ENCODE data around the gene FAR2. TPM values are rescaled to one million over a fixed set of nuclear protein-coding genes. Genes with fewer than 3 reads are reported as not detected.
"Not testable (repeated sequence)": the region's sequence is repeated elsewhere in the genome, so short reads cannot be mapped to it uniquely, and the experiment has no call there.

Gene FAR2
- total RNA-seq, 2 experiments from 2014 or later, result 14.5 to 16.9 TPM

GRCh38 chr12:29270446-29270845 is 121.4 kb downstream of the FAR2 start:
- no peak for DNase-seq
- POLR2A ChIA-PET, result no interaction called here
- H3K9me3 Mint-ChIP-seq, result no peaks in the 10 kb centered on the region
- H3K27ac Mint-ChIP-seq, result no peak overlapping the region
- H3K4me3 Mint-ChIP-seq, result no peak overlapping the region
- peaks cover 4% of the 10 kb centered on the region for H3K36me3 Mint-ChIP-seq
- ATAC-seq (ENCODE audit: low read depth), result no peak
- H3K4me1 Mint-ChIP-seq, result no peaks in the 10 kb centered on the region
- peaks cover 2% of the 10 kb centered on the region for H3K27me3 Mint-ChIP-seq

- Mint-ChIP-seq H3K27me3 (no peaks in the 10 kb centered on the region), H3K27ac (no peak overlapping the region), H3K4me1 (no peaks in the 10 kb centered on the region), H3K36me3 (peaks cover 4% of the 10 kb centered on the region), H3K9me3 (no peaks in the 10 kb centered on the region), H3K4me3 (no peak overlapping the region)
- no peak for ATAC-seq (ENCODE audit: low read depth)
- no peak for DNase-seq
- POLR2A ChIA-PET, result no interaction called here
Observed at GRCh38 chr12:29273178-29273843, 124.2 kb downstream of the FAR2 start.

GRCh38 chr12:29275834-29276233 is 126.8 kb downstream of the FAR2 start:
- ATAC-seq (ENCODE audit: low read depth) (no peak), DNase-seq (no peak)
- peaks cover 4% of the 10 kb centered on the region for H3K36me3 Mint-ChIP-seq
- no peaks in the 10 kb centered on the region for H3K4me1 Mint-ChIP-seq
- H3K27me3 Mint-ChIP-seq, result no peaks in the 10 kb centered on the region
- H3K27ac Mint-ChIP-seq, result no peak overlapping the region
- POLR2A ChIA-PET, result no interaction called here
- no peaks in the 10 kb centered on the region for H3K9me3 Mint-ChIP-seq
- no peak overlapping the region for H3K4me3 Mint-ChIP-seq

- DNase-seq (no peak), ATAC-seq (ENCODE audit: low read depth) (no peak)
- H3K9me3 Mint-ChIP-seq, result no peaks in the 10 kb centered on the region
- peaks cover 5% of the 10 kb centered on the region for H3K36me3 Mint-ChIP-seq
- no peaks in the 10 kb centered on the region for H3K4me1 Mint-ChIP-seq
- H3K27me3 Mint-ChIP-seq, result no peaks in the 10 kb centered on the region
- POLR2A ChIA-PET, result no interaction called here
- no peak overlapping the region for H3K4me3 Mint-ChIP-seq
- H3K27ac Mint-ChIP-seq, result no peak overlapping the region
Observed at GRCh38 chr12:29277231-29277630, 128.2 kb downstream of the FAR2 start.

- Mint-ChIP-seq H3K4me3 (no peak overlapping the region), H3K9me3 (no peaks in the 10 kb centered on the region), H3K27ac (no peak overlapping the region), H3K4me1 (no peaks in the 10 kb centered on the region), H3K27me3 (no peaks in the 10 kb centered on the region), H3K36me3 (peaks cover 5% of the 10 kb centered on the region)
- POLR2A ChIA-PET, result interaction anchor here (0.7 kb wide), 1 partner anchor 22 kb away, joined by 3 read pairs; no protein-coding TSS in a partner anchor
- ATAC-seq (ENCODE audit: low read depth) (no peak), DNase-seq (no peak)
Observed at GRCh38 chr12:29278673-29279420, 129.8 kb downstream of the FAR2 start.

- no peaks in the 10 kb centered on the region for H3K27me3 Mint-ChIP-seq
- POLR2A ChIA-PET, result no interaction called here
- no peaks in the 10 kb centered on the region for H3K9me3 Mint-ChIP-seq
- DNase-seq, result no peak
- H3K4me1 Mint-ChIP-seq, result no peaks in the 10 kb centered on the region
- no peak for ATAC-seq (ENCODE audit: low read depth)
- H3K4me3 Mint-ChIP-seq, result no peak overlapping the region
- peaks cover 6% of the 10 kb centered on the region for H3K36me3 Mint-ChIP-seq
- H3K27ac Mint-ChIP-seq, result no peak overlapping the region
Observed at GRCh38 chr12:29281371-29282005, 132.4 kb downstream of the FAR2 start.

- POLR2A ChIA-PET, result no interaction called here
- DNase-seq (no peak), ATAC-seq (ENCODE audit: low read depth) (no peak)
- peaks cover 6% of the 10 kb centered on the region for H3K36me3 Mint-ChIP-seq
- H3K4me3 Mint-ChIP-seq, result no peak overlapping the region
- no peaks in the 10 kb centered on the region for H3K9me3 Mint-ChIP-seq
- H3K27me3 Mint-ChIP-seq, result no peaks in the 10 kb centered on the region
- no peak overlapping the region for H3K27ac Mint-ChIP-seq
- H3K4me1 Mint-ChIP-seq, result no peaks in the 10 kb centered on the region
Observed at GRCh38 chr12:29282031-29282816, 133.1 kb downstream of the FAR2 start.

GRCh38 chr12:29283969-29284700 is 135.1 kb downstream of the FAR2 start:
- H3K27ac Mint-ChIP-seq, result no peak overlapping the region
- H3K4me3 Mint-ChIP-seq, result no peak overlapping the region
- H3K4me1 Mint-ChIP-seq, result no peaks in the 10 kb centered on the region
- H3K36me3 Mint-ChIP-seq, result peaks cover 10% of the 10 kb centered on the region
- ATAC-seq (ENCODE audit: low read depth) (no peak), DNase-seq (no peak)
- H3K27me3 Mint-ChIP-seq, result no peaks in the 10 kb centered on the region
- no peaks in the 10 kb centered on the region for H3K9me3 Mint-ChIP-seq
- POLR2A ChIA-PET, result no interaction called here

- POLR2A ChIA-PET, result no interaction called here
- no peaks in the 10 kb centered on the region for H3K27me3 Mint-ChIP-seq
- DNase-seq (no peak), ATAC-seq (ENCODE audit: low read depth) (no peak)
- no peak overlapping the region for H3K4me3 Mint-ChIP-seq
- peaks cover 14% of the 10 kb centered on the region for H3K36me3 Mint-ChIP-seq
- no peak overlapping the region for H3K27ac Mint-ChIP-seq
- H3K9me3 Mint-ChIP-seq, result peaks cover 8% of the 10 kb centered on the region
- H3K4me1 Mint-ChIP-seq, result no peaks in the 10 kb centered on the region
Observed at GRCh38 chr12:29286081-29286790, 137.2 kb downstream of the FAR2 start.

GRCh38 chr12:29287622-29288021 is 138.5 kb downstream of the FAR2 start:
- no peaks in the 10 kb centered on the region for H3K27me3 Mint-ChIP-seq
- POLR2A ChIA-PET, result no interaction called here
- H3K4me3 Mint-ChIP-seq, result no peak overlapping the region
- H3K36me3 Mint-ChIP-seq, result peaks cover 13% of the 10 kb centered on the region
- DNase-seq (no peak), ATAC-seq (ENCODE audit: low read depth) (no peak)
- peaks cover 8% of the 10 kb centered on the region for H3K9me3 Mint-ChIP-seq
- H3K27ac Mint-ChIP-seq, result no peak overlapping the region
- no peaks in the 10 kb centered on the region for H3K4me1 Mint-ChIP-seq

GRCh38 chr12:29288031-29288430 is 139.0 kb downstream of the FAR2 start:
- no peak for DNase-seq
- POLR2A ChIA-PET, result no interaction called here
- H3K27ac Mint-ChIP-seq, result no peak overlapping the region
- no peak overlapping the region for H3K4me3 Mint-ChIP-seq
- H3K27me3 Mint-ChIP-seq, result no peaks in the 10 kb centered on the region
- H3K4me1 Mint-ChIP-seq, result no peaks in the 10 kb centered on the region
- H3K36me3 Mint-ChIP-seq, result peaks cover 13% of the 10 kb centered on the region
- peaks cover 8% of the 10 kb centered on the region for H3K9me3 Mint-ChIP-seq
- ATAC-seq (ENCODE audit: low read depth), result no peak

GRCh38 chr12:29290475-29290874 is 141.4 kb downstream of the FAR2 start:
- DNase-seq; H3K27me3 Mint-ChIP-seq; H3K4me1 Mint-ChIP-seq; ATAC-seq (ENCODE audit: low read depth); H3K9me3 Mint-ChIP-seq; H3K27ac Mint-ChIP-seq; H3K36me3 Mint-ChIP-seq; POLR2A ChIA-PET; H3K4me3 Mint-ChIP-seq: not testable (repeated sequence)
